Gastrocnemius medialis (tissue), 4 donors: ENCODE results near the gene GRPEL2. TPM values are rescaled to one million over a fixed set of nuclear protein-coding genes. Genes with fewer than 3 reads are reported as not detected.

ENCODE experiments used
- ATAC-seq, 2 donors: fragments of 150-250 bp; one replicate each; pipeline ENCODE4 v1.9.1; 2016
- DNase-seq, 2 donors: peaks; one replicate each; pipeline ENCODE4 v3.0.0-alpha.2; 2019
- H3K27ac ChIP-seq, 4 donors: fragments of 200-600 bp; sonication (generic); 1 replicate in 1 of 4; 2 replicates in 3 of 4; pipeline ENCODE4 v1.5.1; 2016 to 2018; ENCODE audit warnings: mild to moderate bottlenecking in 2 of 4, moderate library complexity in 1 of 4
- H3K27me3 ChIP-seq, 3 donors: fragments of 200-600 bp; sonication (generic) in 2 of 3; 1 replicate in 1 of 3; 2 replicates in 2 of 3; pipeline versions ENCODE4 v1.5.1 to v1.6.0; 2016 to 2019; ENCODE audit warnings: mild to moderate bottlenecking in 1 of 3, moderate library complexity in 1 of 3
- H3K36me3 ChIP-seq, 2 donors: fragments of 200-600 bp; sonication (generic) in 1 of 2; one replicate each; pipeline ENCODE4 v1.5.1; 2017 to 2018
- H3K4me1 ChIP-seq, 2 donors: fragments of 200-600 bp; sonication (generic) in 1 of 2; one replicate each; pipeline ENCODE4 v1.5.1; 2016 to 2017; ENCODE audit warnings: mild to moderate bottlenecking in 2 of 2
- H3K4me3 ChIP-seq, 4 donors: fragments of 200-600 bp; sonication (generic) in 3 of 4; 1 replicate in 1 of 4; 2 replicates in 3 of 4; pipeline ENCODE4 v1.5.1; 2016 to 2019; ENCODE audit warnings: mild to moderate bottlenecking in 2 of 4
- H3K9me3 ChIP-seq, 3 donors: fragments of 200-600 bp; sonication (generic) in 2 of 3; 1 replicate in 1 of 3; 2 replicates in 2 of 3; pipeline ENCODE4 v1.5.1; 2016 to 2019
- POLR2A ChIP-seq, 2 donors: fragments of 450-650 bp; IDR thresholded peaks; one replicate each; pipeline ENCODE4 v1.6.1; 2017; ENCODE audit warnings: antibody characterized with exemption in 2 of 2, mild to moderate bottlenecking in 2 of 2, moderate library complexity in 2 of 2
- in situ Hi-C, 4 donors: fragments of 200-750 bp; cut with MboI; loops; one replicate each; pipeline versions ENCODE4 v1.15.0 to v1.8.0; 2017; ENCODE audit warnings: low sequenced_read_pairs in 4 of 4
- intact Hi-C: fragments of 100-400 bp; cut with DNase I; formaldehyde crosslinking; loops from one replicate; pipeline ENCODE4 v1.15.1; 2023; ENCODE audit warnings: low total_unique reads
- total RNA-seq, 4 donors: library from RNA; depleted of rRNA; stranded (reverse); fragments of >200 nt; gene quantifications; one replicate each; pipeline versions ENCODE4 v1.1.0 to v1.2.3, GENCODE V29; 2016
- TF ChIP-seq, protein P1 (sequence below), 5 experiments: fragments of 450-650 bp in 3 of 5; fragments of 200-600 bp in 2 of 5; sonication (generic) in 2 of 5; IDR thresholded peaks in 4 of 5; conservative IDR thresholded peaks in 1 of 5; 1 replicate in 4 of 5; 2 replicates in 1 of 5; pipeline ENCODE4 v1.5.1; 2016 to 2019; ENCODE audit warnings: antibody characterized with exemption in 5 of 5, mild to moderate bottlenecking in 3 of 5, moderate library complexity in 3 of 5

Gene GRPEL2
- total RNA-seq, 4 donors from 2014 or later: 7.8 to 13.3 (median 9.9) TPM

DNA sequence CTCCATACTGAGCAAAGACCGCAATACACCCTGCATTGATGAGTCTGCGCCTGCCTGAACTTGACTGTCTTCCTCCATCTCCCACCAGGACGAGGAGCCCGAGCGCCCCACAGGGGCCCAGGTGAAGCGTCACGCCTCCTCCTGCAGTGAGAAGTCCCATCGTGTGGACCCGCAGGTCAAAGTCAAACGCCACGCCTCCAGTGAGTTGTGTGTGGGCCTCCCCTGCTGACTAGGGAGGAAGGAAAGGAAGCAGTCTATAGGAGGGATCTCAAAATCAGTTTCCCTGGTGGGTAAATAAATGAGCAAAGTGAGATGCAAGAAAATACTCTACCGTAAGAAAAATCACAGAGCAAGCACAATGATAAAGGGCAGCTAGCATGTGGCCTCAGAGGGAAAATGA lies 22.8 kb upstream of the GRPEL2 start:
- H3K9me3 ChIP-seq: no peaks in the 10 kb centered on the region
- TF ChIP-seq POLR2A (IDR thresholded peaks at IDR 0.05): no peak
- no peak for ATAC-seq
- H3K36me3 ChIP-seq: peaks cover 0 to 66% of the 10 kb centered on the region in 2 donors
- intact Hi-C loops (no loop called here), in situ Hi-C loops (loop anchor here in 1 of 4 donors (10.0 kb wide), 1 partner anchor 52 kb away; the partner anchor contains the start of gene IL17B)
- no peak overlapping the region for H3K4me3 ChIP-seq
- H3K27me3 ChIP-seq: no peaks in the 10 kb centered on the region
- H3K27ac ChIP-seq: peak overlapping the region; percentile 22 to 60 (median 50)
- DNase-seq: no peak
- peaks cover 9 to 24% of the 10 kb centered on the region in 2 donors for H3K4me1 ChIP-seq

GRCh38 chr5:149323210-149323609 lies 22.1 kb upstream of the GRPEL2 start:
- Histone ChIP-seq H3K4me3 (no peak overlapping the region), H3K36me3 (peaks cover 0 to 66% of the 10 kb centered on the region in 2 donors), H3K27ac (peak overlapping the region; percentile 22 to 60 (median 50)), H3K4me1 (peaks cover 9 to 24% of the 10 kb centered on the region in 2 donors), H3K9me3 (no peaks in the 10 kb centered on the region), H3K27me3 (no peaks in the 10 kb centered on the region)
- ATAC-seq (peak in 1 of 2 donors; percentile 59), DNase-seq (no peak)
- intact Hi-C loops: no loop called here
- TF ChIP-seq POLR2A (IDR thresholded peaks at IDR 0.05): no peak
- TF ChIP-seq, protein P1, sequence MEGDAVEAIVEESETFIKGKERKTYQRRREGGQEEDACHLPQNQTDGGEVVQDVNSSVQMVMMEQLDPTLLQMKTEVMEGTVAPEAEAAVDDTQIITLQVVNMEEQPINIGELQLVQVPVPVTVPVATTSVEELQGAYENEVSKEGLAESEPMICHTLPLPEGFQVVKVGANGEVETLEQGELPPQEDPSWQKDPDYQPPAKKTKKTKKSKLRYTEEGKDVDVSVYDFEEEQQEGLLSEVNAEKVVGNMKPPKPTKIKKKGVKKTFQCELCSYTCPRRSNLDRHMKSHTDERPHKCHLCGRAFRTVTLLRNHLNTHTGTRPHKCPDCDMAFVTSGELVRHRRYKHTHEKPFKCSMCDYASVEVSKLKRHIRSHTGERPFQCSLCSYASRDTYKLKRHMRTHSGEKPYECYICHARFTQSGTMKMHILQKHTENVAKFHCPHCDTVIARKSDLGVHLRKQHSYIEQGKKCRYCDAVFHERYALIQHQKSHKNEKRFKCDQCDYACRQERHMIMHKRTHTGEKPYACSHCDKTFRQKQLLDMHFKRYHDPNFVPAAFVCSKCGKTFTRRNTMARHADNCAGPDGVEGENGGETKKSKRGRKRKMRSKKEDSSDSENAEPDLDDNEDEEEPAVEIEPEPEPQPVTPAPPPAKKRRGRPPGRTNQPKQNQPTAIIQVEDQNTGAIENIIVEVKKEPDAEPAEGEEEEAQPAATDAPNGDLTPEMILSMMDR (IDR thresholded peaks at IDR 0.05 in 4 of 5, conservative IDR thresholded peaks at IDR 0.05 in 1 of 5): no peak
- in situ Hi-C loops: loop anchor here in 1 of 4 donors (10.0 kb wide), 1 partner anchor 52 kb away; the partner anchor contains the start of gene IL17B

DNA sequence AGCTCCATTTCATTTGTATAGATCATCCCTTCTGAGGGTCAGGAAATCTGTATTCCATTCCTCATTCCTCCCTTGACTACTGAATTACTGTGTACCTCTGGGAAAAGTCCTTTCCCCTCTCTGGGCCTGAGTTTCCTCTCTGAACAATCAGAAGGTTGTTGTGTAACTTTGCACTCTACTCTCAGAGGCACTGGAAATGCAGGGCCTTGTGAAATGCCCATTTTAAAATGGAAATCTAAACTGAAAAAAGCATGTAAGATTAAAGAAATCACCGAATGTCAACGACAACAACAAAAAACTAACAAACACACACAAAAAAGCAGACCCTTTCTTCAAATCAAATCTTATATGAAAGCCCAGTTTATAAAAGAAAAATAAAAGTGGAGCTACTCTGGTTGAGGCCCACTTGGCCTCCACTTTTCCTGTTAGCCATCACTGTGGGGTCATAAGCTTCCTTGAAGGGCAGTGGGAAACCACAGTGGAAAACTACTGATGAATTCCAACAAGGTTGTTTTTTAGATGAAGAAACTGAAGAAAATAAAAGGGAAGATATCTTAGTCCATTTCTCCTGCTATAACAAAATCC lies 21.6 kb upstream of the GRPEL2 start:
- Histone ChIP-seq H3K27me3 (no peaks in the 10 kb centered on the region), H3K4me3 (no peak overlapping the region), H3K9me3 (no peaks in the 10 kb centered on the region), H3K27ac (peak overlapping the region in 3 of 4 donors; percentile 48 to 60 (median 53)), H3K36me3 (peaks cover 0 to 62% of the 10 kb centered on the region in 2 donors), H3K4me1 (peaks cover 9 to 24% of the 10 kb centered on the region in 2 donors)
- no peak for TF ChIP-seq POLR2A (IDR thresholded peaks at IDR 0.05)
- TF ChIP-seq, protein P1 (IDR thresholded peaks at IDR 0.05 in 4 of 5, conservative IDR thresholded peaks at IDR 0.05 in 1 of 5): no peak
- no peak for DNase-seq
- in situ Hi-C loops (loop anchor here in 1 of 4 donors (10.0 kb wide), 1 partner anchor 51 kb away; the partner anchor contains the start of gene IL17B), intact Hi-C loops (no loop called here)
- no peak for ATAC-seq

DNA sequence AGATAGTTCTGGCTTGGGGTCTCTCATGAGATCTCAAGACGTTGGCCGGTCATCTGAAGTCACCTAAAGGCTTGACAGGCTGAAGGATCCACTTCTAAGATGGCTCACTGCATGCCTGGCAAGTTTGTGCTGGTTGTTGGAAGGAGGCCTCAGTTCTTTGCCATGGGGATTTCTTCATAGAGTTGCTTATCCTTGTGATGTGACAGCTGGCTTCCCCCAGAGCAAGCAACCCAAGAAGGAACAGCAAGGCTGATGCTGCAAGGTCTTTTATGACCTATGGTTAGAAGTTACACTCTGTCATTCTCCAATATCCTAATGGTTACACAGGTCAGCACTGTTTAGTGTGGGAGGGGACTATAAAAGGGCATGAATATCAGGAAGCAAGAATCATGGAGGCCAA lies 20.7 kb upstream of the GRPEL2 start:
- DNase-seq (peak in 1 of 2 donors; percentile 54), ATAC-seq (peak; percentile 64 to 83)
- TF ChIP-seq, protein P1 (IDR thresholded peaks at IDR 0.05 in 4 of 5, conservative IDR thresholded peaks at IDR 0.05 in 1 of 5): no peak
- TF ChIP-seq POLR2A (IDR thresholded peaks at IDR 0.05): no peak
- Histone ChIP-seq H3K27ac (peak overlapping the region in 3 of 4 donors; percentile 48 to 60 (median 53)), H3K9me3 (no peaks in the 10 kb centered on the region), H3K4me1 (peaks cover 9 to 23% of the 10 kb centered on the region in 2 donors), H3K27me3 (no peaks in the 10 kb centered on the region), H3K4me3 (no peak overlapping the region), H3K36me3 (peaks cover 0 to 63% of the 10 kb centered on the region in 2 donors)
- intact Hi-C loops: no loop called here
- in situ Hi-C loops: loop anchor here in 1 of 4 donors (10.0 kb wide), 1 partner anchor 50 kb away; the partner anchor contains the start of gene IL17B

DNA sequence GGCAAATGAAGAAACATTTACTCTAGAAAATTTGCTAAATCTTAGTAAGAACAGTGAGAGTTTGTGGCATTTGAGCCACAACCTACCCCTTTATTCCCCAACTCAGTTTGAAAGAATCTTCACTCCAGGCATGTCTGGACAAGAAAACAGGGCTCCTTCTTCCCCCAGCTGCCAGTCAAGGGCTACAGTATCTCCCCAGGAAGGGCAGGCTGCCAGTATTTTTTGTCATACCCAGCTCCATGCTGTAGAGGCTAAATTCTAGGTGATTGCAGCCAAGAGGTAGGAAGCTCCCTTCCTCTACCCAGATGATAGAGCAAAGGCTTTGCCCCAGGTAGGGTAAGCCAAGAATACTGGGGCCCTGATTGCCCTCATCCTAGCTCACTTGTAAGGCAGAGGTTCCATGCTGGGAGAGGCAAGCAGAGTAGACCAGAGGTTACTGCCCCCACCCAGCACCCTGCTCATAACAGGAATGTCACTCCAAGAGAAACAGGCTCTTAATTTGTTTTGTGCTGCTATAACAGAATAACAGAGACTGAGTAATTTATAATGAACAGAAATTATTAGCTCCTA lies 20.0 kb upstream of the GRPEL2 start:
- Histone ChIP-seq H3K36me3 (peaks cover 0 to 63% of the 10 kb centered on the region in 2 donors), H3K27ac (peak overlapping the region in 3 of 4 donors; percentile 24 to 53 (median 48)), H3K4me3 (no peak overlapping the region), H3K27me3 (no peaks in the 10 kb centered on the region), H3K4me1 (peaks cover 7 to 17% of the 10 kb centered on the region in 2 donors), H3K9me3 (no peaks in the 10 kb centered on the region)
- intact Hi-C loops (no loop called here), in situ Hi-C loops (loop anchor here in 1 of 4 donors (10.0 kb wide), 1 partner anchor 50 kb away; the partner anchor contains the start of gene IL17B)
- TF ChIP-seq POLR2A (IDR thresholded peaks at IDR 0.05): no peak
- TF ChIP-seq, protein P1 (IDR thresholded peaks at IDR 0.05 in 4 of 5, conservative IDR thresholded peaks at IDR 0.05 in 1 of 5): no peak
- DNase-seq (no peak), ATAC-seq (peak in 1 of 2 donors; percentile 25)
